GM10266 (cell line): ENCODE measurements around the gene GFRAL.
"Not testable (repeated sequence)": the region's sequence is repeated elsewhere in the genome, so short reads cannot be mapped to it uniquely, and the experiment has no call there.

Source experiments
- DNase-seq: peaks from one replicate; pipeline ENCODE4 v3.0.0; 2012; ENCODE audit errors: extremely low spot score
- TF ChIP-seq, protein P1 (sequence below): IDR thresholded peaks from 2 replicates; pipeline ENCODE4 v1.5.1; 2012; ENCODE audit warnings: mild to moderate bottlenecking, low read depth; ENCODE audit not compliant: control insufficient read depth, insufficient read depth; ENCODE audit errors: missing control alignments

The GFRAL gene, protein sequence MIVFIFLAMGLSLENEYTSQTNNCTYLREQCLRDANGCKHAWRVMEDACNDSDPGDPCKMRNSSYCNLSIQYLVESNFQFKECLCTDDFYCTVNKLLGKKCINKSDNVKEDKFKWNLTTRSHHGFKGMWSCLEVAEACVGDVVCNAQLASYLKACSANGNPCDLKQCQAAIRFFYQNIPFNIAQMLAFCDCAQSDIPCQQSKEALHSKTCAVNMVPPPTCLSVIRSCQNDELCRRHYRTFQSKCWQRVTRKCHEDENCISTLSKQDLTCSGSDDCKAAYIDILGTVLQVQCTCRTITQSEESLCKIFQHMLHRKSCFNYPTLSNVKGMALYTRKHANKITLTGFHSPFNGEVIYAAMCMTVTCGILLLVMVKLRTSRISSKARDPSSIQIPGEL

DNA sequence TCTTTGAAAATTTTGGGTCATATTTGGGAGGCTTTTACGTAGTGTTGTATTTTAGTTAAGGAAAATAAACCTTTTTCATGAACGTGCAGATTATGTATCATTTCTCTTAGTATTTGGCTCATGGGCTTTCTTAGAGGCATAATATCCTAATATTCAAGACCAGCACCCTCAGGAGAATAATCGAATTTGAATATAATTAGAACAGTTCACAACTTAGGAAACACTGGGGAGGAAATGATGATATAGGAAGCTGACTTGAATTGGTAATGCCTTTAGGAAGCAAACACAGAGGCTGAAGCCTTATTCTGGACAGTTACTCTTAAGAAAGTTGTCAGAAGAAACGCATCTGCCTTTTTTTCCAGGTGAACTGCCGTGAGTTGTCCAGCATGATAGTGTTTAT, at the start of gene GFRAL:
Gene GFRAL (plus strand): TSS at position 301 of the 400 bp plus-strand sequence. CDS start 86 bp downstream, at position 387.
- no peak for DNase-seq
- TF ChIP-seq, protein P1, sequence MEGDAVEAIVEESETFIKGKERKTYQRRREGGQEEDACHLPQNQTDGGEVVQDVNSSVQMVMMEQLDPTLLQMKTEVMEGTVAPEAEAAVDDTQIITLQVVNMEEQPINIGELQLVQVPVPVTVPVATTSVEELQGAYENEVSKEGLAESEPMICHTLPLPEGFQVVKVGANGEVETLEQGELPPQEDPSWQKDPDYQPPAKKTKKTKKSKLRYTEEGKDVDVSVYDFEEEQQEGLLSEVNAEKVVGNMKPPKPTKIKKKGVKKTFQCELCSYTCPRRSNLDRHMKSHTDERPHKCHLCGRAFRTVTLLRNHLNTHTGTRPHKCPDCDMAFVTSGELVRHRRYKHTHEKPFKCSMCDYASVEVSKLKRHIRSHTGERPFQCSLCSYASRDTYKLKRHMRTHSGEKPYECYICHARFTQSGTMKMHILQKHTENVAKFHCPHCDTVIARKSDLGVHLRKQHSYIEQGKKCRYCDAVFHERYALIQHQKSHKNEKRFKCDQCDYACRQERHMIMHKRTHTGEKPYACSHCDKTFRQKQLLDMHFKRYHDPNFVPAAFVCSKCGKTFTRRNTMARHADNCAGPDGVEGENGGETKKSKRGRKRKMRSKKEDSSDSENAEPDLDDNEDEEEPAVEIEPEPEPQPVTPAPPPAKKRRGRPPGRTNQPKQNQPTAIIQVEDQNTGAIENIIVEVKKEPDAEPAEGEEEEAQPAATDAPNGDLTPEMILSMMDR: no peak

DNA sequence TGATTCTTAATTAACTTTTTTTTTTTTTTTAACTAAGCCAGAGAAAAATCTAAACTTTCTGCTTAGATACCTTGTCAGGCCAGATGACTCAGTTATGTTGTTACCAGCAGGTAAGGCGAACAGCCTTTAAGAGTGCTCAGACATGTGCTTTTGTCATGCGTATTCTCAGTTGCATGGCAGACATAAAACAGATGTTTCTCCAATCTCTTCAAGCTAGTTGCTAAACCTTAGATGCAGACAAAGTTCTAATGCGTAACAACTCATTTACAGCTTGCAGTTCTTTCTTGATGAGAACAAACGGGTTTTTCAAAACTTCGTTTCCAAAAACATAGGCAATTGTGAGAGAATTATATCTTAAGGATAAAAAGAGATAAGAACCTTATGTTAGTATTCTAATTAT, 49.6 kb upstream of the GFRAL start:
- no peak for DNase-seq
- TF ChIP-seq, protein P1: no peak

DNA sequence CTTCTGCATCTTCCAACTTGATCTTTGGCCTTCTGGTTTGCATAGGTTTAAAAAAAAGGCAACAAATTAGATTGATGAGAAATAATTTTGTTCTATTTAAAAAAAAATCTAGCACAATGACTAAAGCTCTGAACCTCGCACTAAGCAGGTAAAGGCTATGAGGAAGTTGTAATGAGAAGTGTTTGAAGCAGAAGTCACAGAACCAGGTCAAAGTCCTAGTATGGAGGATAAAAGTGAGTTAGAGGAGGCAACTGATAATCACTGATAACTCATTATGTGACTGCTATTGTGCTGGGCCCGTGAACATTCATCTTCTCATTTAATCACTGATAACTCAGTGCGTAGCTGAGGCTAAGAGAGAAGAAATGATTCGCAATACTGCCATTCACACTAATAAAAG, 46.1 kb upstream of the GFRAL start:
- TF ChIP-seq, protein P1: no peak
- DNase-seq: no peak

DNA sequence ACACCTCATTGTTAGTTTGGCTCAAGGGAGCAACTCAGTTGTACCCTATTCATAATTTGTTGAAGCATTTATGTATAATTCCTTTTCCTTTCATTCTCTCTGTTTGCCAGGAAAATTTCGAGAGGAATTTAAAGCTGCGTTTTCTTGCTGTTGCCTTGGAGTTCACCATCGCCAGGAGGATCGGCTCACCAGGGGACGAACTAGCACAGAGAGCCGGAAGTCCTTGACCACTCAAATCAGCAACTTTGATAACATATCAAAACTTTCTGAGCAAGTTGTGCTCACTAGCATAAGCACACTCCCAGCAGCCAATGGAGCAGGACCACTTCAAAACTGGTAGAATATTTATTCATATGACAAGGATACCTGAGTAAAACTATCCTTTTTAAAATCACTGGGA, 45.2 kb upstream of the GFRAL start:
- no peak for DNase-seq
- TF ChIP-seq, protein P1: no peak

DNA sequence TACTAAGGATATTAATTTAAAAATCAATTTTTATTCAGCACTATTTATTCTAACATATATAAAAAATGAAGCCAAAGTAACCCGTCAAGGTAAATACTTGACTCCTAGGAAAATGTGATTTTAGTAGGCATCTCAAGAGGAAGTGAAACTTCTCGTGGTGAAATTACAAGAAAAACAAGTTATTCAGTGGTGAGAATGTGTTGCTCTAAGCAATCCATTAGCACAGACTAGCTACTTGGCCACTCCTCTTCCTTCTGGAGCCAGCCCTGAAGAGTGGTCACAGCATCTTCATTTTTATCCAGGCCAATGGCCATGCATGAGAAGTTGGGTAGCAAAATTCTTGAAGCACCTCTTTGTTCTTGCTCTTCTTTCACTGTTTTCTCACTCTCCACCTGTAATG, 40.4 kb upstream of the GFRAL start:
- DNase-seq: no peak
- TF ChIP-seq, protein P1: no peak

DNA sequence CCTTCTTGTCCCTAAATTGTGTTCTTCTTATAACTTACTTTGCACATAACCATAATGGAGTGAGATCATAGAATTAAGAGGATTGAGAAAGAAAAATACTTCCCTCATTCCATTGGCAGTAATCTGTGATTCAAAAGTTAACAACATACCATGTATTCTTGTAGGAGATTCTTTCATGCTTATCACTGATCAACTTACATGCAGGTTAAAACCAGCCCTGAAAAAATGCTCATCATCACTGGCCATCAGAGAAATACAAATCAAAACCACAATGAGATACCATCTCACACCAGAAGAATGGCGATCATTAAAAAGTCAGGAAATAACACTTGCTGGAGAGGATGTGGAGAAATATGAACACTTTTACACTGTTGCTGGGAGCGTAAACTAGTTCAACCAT, 36.5 kb upstream of the GFRAL start:
- no peak for DNase-seq
- TF ChIP-seq, protein P1: no peak

DNA sequence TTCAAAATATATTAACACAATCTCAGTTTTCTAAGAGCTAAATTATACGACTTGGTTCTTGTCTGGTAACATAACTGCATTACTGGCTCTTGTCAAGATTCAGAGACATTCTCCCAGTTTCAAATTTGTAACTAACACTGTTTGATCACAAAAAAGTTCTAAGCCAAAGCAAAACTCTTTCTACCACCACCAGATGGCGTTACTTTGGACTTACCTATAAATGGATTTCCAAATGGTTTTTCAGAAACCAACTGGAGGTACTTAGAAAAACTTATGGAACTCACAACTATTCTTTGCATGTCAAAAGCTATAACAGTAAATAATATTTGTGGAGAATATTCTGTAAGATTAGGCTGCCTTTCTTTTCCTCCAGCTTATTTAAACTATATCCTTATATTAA, 34.2 kb upstream of the GFRAL start:
- no peak for DNase-seq
- TF ChIP-seq, protein P1: no peak

DNA sequence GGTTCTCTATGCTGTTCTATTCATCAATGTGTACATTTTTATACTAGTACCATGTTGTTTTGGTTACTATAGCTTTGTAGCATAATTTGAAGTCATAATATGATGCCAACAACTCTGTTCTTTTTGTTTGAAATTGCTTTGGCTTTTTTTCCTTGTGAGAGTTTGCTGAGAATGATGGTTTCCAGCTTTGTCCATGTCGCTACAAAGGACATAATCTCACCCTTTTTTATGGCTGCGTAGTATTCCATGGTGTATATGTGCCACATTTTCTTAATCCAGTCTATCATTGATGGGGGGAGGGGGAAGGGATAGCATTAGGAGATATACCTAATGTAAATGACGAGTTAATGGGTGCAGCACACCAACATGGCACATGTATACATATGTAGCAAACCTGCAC, 30.1 kb upstream of the GFRAL start:
- not testable (repeated sequence) for DNase-seq
